ENCODE data around the gene IMPA2.

The IMPA2 gene

DNA sequence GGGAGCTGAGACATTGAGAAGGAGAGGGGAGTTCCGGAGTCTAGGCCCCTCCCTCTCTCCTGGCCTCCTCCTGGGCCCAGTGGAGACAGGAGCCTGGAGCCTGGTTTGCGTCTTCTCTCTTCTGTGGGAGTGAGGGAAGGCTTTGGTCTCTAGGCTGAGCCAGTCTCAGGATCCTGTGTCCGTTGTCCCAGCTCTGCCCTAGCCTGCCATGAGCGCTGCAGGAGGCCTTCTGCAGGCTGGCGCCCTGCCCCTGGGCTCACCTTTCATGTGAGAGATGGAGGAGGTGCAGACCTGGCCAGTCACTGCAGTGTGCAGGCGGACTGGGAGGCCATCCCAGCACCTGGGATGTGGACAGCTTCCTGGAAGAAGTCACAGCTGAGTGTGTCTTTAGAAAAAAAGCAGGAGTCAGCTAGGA is 8.7 kb downstream of the IMPA2 start:
- no peak for DNase-seq (ENCODE audit: low spot score)

DNA sequence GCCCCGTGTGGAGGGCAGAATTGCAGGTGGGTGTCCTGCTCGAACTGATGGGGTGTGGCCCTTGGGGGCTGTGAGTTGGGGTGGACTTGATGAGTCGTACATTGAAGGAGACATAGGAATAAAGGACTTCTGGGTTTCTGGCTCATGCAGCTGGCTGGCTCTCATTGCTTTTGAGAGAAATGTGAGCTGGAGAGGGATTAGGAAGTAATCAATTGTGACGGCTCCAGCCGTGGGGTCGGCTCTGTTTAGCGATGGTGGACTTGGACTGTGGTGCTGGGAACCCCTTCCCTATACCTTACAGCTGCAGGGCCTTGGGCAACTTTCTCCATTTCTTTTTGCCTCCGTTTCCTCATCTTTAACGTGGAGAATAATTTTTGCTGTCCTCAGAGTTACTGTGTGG is 9.2 kb downstream of the IMPA2 start:
- no peak for DNase-seq (ENCODE audit: low spot score)
- no peak for FAIRE-seq

More for the DNA sequence above, 8.7 kb downstream of the IMPA2 start:
- FAIRE-seq: no peak

DNA sequence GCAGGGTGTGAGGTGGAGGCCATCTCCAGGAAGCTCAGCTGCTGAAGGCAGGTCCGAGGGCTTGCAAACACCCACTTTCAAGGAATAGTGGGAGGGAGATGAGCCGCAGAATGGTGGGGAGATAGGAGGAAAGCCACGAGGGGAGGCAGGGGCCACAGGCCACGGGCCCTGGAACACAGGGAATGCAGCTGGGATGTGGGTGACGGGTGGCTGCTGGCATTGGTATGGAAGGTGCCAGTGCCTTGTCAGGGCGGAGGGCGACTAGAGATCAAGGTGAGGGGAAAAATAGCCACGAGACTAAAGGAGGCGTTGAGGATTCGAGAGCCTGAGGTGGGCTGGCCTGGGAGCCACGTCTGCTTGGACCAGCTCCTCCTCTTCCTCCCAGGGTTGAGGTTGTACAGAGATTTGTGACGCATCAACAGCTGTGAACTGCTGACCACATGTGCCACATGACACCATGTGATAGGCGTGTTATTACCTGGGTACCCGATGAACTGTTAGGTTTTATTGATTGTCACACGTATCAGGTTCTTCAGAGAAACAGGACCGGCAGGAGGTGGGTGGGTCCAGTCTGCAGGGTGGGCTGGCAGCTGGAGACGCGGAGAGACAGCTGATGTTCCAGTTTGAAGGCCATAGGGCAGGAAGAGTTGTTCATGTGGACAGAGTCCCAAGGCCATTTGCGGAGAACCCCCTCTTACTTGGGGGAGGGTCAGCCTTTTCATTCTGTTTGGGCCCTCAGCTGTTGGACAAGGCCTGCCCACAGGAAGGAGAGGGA is 9.9 kb downstream of the IMPA2 start:
- FAIRE-seq (no peak), DNase-seq (ENCODE audit: low spot score) (no peak)

DNA sequence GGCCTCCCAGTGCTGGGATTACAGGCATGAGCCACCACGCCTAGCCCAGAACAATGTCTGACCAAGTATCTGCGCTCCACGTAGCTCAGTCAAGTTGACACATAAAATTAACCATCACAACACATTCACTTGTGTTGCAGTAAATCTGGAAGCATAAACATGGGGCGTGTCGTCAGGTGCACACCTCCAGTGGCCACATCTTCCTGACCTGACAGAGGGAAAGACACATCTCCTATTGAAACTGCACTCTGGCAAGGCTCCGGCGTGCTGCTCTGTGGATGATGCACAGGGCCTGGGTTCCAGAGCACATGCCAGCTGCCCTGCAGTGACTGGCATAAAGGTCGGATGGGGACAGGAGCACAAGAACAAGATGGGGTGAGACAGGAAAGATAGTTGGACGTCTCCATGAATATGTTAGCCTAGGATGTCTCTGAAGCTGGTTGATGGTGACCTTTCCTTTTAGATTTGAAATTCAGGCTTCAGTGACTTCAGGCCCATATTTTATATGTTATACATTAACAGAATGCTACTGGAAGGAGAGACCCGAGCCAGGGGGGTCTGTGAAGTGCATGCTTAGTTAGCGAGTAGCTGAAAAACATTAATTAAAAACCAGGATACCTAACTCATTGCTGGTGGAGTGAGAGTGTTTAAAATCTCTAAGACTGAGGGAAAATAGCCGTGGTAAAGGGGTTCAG is 10.9 kb downstream of the IMPA2 start:
- FAIRE-seq (peak; percentile 93), DNase-seq (ENCODE audit: low spot score) (peak; percentile 53)

DNA sequence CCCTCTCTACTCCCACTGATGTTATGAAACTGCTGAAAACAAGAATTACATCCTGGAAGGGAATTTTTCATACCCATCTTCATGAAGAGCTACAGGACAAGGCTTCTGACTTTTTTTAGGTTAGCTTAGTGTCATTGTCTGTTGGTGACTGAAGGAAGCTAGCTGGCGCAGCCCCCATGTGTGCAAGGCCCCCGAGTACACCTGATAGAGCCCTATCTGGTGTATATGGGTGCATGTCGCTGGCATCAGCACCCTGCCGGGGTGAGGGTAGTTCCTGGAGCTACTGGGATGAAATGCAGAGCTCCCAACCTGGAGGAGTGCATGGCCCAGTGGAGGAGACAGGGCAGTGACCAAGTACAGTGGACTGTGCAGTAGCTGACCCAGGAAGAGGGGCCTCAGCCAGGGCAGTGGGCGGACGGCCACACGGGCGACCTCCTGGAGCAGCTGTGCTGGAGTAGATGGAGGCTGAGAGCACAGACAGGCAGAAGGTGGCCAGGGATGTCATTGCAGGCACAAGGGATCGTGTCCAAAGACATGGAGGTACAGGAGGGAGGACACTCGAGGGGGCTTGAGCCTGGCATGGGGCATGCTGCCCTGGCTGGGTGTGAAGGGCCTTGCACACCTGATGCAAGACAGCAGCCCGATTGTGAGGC is 12.1 kb downstream of the IMPA2 start:
- FAIRE-seq: no peak
- DNase-seq (ENCODE audit: low spot score): no peak

DNA sequence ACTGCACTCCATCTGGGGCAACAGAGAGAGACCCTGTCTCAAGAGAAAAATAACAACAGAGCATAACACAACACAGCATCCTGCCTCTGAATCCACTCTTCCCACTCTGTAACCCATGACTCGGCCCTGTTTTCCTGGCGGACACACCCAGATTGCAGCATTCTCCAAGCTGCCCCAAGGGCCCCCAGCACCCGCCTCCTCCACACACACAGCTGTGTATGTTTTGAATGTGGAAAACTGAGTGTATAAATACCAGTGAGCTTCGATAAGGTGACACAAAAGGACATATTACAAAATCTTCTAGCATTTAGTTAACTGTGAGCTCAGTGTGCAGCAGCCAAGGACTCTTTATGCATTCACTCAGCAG is 13.0 kb downstream of the IMPA2 start:
- FAIRE-seq: no peak
- peak; percentile 61 for DNase-seq (ENCODE audit: low spot score)

DNA sequence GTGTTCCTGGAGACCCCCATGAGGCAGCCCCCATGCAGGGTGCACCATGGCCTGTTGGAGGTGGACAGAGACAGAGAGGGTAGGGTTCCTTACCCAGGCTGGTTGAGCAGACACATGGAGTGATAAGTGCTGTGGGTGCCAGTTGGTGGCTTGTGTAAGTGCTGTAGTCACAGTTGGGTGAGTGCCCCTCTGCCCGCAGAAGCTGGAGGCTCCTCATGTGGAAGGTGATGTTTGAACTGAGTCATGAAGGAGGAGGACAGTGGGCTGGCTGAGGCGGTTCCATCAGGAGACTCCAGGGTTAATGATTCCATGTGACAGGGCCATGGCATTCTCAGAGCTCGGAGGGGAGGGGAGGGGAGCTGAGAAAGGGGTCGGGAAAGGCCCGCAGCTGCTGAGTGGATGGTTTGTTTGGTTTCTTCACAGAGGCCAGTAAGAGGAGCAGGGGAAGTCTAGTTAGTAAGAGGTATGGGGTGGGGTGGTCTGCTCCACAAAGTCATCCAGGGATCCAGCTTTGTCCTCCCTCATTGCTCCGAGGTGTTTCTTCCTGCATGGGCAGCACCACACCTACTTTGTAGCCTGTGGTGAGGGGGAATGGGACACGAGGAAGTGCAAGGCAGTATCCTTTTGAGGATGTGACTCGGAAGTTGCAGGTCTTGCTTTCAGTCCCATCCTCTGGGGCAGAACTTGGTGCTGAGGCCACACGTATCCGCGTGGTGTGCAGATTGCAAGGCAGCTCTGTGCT is 13.6 kb downstream of the IMPA2 start:
- DNase-seq (ENCODE audit: low spot score) (peak; percentile 95), FAIRE-seq (peak; percentile 96)

DNA sequence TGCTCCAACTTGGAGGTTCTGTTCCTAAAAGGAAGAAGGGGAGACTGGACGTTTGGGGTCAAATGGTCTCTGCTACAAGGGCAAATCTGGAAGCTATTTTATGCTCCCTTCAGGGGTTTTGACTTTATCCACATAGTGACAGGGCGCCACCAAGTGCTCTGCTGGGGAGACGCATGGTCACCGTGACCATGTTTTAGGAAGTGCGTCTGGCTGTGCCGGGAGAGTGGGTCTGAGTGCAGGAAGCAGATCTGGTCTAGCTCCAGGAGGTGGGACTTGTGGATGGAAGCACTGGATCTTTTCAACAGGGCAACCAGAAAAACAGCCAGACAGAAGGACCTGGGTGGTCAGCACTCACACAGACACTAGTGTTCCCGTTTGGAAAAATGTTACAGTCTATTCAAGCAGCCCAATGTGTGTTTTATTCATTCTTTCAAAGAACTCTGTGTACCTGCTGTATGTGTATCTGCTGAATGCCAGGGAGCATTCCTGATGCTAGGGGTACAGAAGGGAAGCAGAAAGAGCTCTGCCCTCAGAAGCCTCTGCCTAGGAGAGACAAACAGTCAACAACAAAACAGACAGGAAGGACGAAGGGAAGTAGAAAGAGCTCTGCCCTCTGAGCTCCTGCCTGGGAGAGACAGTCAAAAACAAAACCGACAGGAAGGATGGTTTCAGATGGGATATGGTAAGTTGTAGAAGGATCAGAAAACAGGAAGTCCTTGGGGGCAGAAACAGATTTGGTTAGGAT is 14.3 kb downstream of the IMPA2 start:
- peak; percentile 44 for DNase-seq (ENCODE audit: low spot score)
- no peak for FAIRE-seq

DNA sequence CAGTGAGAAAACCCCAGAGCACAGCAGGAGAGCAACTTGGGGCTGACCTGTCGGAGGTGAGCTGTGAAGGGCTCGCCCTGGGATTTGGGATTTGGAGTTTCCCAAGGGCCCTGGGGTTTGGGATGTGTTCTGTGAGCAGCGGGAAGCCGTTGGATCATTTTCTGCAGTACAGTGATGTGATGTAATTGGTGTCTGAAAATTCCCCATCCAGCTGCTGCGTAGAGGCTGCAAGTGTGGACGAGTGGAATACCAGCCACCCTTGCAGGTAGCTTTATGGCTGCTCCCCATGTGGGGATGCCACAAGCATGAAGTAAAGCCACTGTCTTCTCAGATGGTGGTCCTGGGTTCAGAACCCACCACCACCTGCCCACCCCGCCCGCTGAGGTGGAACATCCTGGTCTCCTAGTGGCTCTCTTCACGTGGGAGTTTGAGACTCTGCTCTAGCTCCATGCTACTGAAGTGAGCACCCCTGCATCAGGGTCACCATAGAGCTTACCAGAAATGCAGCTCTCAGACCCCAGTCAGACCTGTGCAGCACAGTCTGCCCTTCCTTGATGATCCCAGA is 15.0 kb downstream of the IMPA2 start:
- DNase-seq (ENCODE audit: low spot score): no peak
- FAIRE-seq: no peak

DNA sequence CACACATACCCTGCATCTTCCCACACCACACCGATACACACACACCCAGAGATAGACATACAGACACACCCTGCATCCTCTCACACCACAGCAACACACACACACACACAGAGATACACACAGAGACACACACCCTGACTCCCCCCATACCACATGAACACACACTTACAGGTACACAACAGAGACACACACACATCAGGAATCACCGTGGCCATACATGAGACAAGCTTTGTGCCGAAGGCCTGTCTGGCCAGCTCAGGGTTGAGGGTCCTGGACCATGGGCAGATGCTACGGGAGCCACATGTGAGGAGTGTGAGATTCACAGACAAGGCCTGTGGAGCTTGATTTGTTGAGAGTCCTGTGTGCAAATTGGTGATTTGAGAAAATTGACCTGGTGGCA is 15.6 kb downstream of the IMPA2 start:
- no peak for DNase-seq (ENCODE audit: low spot score)
- FAIRE-seq: no peak

DNA sequence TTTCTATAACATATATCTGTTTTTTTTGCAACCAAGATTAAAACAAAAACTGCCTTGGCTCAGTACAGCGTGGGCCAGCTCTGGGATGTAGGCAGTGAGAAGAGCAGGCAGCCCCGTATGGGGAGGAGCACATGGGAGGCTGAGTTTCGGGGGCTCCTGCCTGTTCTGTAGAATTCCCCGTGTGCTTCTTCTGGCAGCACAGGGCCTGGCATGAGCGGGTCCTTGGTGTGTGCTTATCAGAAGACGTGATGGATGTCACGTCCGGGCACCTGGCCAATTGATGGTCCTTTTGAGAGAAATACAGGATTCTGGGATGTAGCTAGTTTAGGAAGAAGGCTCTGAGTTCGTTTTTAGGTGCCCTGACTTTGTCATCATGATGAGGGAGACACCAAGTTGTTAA is 16.2 kb downstream of the IMPA2 start:
- FAIRE-seq (no peak), DNase-seq (ENCODE audit: low spot score) (no peak)

DNA sequence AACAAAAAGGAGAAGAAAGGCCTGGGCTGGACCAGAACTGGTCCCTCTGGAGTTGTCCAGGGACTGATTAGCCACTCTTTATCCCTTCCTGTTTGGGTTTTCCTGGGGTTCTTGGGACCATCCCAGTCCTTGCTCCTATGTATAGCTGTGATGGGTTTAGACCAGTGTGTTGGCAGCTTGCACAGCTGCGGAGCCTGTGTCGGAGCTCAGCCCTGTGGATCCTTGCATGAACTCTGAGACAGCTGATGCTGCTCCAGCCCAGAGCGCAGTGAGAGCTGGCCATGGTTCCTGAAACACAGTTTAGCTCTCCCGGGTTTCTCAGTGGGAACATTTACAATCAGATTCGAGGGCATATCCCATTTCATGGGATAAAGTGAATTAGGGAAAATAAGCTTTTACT is 16.9 kb downstream of the IMPA2 start:
- FAIRE-seq (no peak), DNase-seq (ENCODE audit: low spot score) (no peak)

DNA sequence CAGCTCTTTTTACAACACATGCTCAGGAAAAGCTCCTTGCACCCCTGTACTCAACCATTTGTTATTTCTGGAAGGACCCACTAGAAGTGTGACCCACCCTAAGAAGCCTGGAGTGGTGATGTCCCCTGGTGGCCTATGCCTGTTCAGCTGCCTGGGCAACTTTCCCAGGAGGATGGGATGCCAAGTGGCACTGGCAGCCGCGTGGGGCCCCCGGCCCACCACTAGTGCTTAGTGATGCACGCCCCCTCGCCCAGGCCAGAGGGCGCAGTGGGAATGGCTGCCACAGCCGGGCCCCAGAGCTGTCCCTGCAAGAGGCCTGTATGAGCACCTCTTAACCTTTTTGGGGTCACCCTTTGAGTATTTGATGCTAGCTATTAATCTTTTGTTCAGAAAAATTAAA is 18.1 kb downstream of the IMPA2 start:
- no peak for DNase-seq (ENCODE audit: low spot score)
- FAIRE-seq: no peak

DNA sequence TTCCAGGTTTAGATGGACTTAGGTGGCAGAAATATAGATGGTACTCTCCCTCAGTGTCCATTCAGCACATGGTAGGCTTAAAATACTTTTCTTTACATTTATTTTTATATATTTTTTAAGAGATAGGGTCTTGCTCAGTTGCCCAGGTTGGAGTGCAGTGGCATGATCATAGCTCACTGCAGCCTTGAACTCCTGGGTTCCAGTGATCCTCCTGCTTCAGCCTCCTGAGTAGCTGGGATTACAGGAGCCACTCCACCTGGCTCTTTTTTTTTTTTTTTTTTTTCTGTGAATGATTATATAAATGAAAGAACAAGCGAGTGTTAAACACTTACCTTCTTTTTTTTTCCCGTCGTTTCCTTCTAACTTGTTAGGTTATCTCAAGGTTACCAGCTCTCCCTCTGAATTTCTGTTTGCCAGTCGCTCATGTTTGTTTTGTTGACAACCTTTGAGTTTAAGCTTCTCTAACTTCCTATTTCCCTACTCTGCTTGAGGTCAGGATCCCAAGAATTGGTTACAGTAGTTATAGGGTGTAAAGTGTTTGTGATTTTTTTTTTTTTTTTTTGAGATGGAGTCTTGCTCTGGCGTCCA is 18.9 kb downstream of the IMPA2 start:
- no peak for DNase-seq (ENCODE audit: low spot score)
- FAIRE-seq: no peak

DNA sequence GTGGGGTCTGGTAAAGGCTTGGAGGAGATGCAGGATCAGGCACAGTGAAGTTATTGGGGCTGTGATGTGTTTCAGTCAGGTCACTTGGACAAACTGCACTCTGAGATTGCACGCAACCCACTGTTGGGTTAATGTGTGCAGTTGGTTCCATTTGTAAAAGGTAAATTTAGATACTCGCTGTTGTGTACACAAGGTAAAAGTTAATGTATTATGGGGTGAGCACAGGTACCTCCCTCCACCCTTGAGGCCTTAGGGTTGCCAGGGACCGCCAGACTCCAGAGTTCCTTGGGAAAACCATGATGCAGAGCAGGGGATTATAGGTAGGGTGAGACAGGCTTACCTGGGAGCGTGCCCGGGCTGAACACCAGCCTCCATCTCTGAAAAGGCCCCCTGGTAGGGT is 20.1 kb downstream of the IMPA2 start:
- no peak for FAIRE-seq
- no peak for DNase-seq (ENCODE audit: low spot score)

DNA sequence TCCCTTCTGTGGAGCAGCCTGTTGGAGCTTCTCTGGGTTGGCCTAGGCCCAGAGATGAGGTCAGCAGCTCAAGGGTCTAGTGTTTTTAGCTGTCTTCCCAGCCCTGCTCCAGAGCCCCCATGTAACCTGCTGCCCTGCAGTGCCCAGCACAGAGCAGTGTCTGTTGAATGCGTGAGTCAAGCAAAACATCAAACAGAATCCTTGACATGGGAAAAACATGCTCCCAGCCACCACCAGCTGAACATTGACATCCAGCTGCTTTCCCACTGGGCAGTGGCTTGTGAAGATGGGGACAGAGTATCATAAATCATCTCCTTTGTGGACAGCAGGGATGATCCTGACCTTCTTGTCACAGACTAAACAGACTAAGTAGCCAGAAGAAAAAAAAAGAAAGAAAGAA is 22.6 kb downstream of the IMPA2 start:
- no peak for DNase-seq (ENCODE audit: low spot score)
- no peak for FAIRE-seq

DNA sequence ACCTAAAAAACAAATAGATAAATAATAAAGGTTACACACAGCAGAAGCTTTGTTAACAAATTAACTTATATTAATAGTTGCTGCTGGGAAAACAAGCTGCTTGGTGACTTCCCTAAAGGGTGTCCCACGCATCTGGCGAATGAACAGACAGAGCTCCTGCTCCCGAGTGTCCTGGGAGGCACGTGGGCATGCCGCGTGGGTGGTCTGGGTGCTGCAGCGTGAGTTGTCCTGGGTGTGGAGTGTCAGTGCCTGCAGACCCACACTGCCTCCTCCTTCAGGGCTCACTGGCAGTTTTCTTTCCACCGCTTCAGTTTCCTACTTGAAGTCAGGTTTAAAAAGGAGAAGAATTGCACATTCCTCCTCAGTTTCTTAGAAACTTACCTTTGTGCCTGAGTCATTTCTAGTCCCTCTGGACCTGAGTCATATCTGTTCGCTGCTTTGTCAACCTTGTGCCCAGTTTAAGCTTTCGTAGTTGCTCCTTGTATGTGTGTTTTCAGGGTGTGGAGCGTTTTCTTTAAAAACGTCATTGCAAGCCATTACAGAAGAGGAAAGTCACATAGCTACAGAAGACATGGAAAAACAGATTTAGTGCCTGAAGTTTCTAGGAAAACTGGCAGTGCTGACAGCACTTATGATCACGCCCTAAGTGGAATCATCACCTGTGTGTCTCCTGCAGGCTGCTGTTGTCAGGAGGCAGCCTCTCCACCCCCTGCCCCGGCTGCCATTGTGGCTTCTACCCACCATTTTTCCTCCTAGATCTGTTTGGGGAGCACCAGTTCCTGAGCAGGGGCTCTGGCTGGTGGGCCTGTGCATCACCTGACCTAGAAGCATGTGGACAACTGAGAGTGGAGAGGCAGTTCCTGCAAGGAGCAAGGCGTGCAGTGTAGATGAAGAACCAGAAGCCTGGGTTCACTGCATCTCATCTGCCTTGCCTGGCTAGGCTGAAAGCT is 24.5 kb downstream of the IMPA2 start:
- peak; percentile 47 for DNase-seq (ENCODE audit: low spot score)

DNA sequence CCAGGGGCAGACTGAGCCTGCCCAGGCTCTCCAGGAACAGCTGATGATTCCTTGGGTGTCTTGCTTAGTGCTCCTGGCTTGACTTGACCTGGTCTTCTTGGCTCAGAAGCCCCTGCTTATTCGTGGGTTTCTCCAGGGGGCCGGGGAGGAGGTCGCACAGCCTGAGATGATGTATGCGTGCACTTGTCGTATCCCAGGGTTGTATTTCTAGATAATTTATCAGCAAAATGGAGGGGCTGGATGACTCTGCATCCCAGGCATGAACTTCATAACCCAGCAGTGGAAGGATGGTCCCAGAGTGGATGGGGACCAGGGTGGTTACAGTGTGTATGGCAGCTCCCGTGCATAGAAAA is 25.2 kb downstream of the IMPA2 start:
- DNase-seq (ENCODE audit: low spot score) (no peak), FAIRE-seq (no peak)

More for the DNA sequence above, 24.5 kb downstream of the IMPA2 start:
- FAIRE-seq: peak; percentile 75

DNA sequence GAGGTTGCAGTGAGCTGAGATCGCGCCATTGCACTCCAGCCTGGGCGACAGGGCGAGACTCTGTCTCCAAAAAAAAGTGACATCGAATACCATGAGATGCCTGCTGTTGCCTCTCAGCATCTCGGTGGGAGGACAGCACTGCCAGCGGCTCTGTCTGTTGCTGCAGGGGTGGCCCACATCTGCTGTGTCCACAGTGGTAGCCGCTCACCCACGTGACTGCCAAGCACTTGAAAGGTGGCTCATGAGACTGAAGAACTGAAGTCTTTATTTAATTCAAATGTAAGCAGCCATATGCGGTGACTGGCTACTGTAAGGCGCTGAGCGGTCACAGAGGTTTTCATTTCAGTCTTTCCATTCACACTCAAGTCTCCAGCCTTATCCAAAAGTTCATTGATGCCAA is 25.8 kb downstream of the IMPA2 start:
- no peak for DNase-seq (ENCODE audit: low spot score)
- no peak for FAIRE-seq
